A549 (cell line): ENCODE measurements around the gene SNU13. TPM values are rescaled to one million over a fixed set of nuclear protein-coding genes. Genes with fewer than 3 reads are reported as not detected.
"Not testable (repeated sequence)": the region's sequence is repeated elsewhere in the genome, so short reads cannot be mapped to it uniquely, and the experiment has no call there.

Experiments used
- ATAC-seq, 2 experiments: fragments of 200-7000 bp in 1 of 2; fragments of >200 bp in 1 of 2; cut with Nextera tagmentation in 1 of 2; cut with Tn5 transposase in 1 of 2; 3 replicates each; pipeline versions ENCODE4 v1.8.0 to v1.9.1; 2018 to 2020; ENCODE audit warnings: mild to moderate bottlenecking in 1 of 2, moderate library complexity in 1 of 2
- CTCF ChIA-PET: fragments of 300-600 bp; sonication (Branson Sonifier 250); formaldehyde crosslinking; extraction: SDS; loops from one replicate; lab custom pipeline; 2021; ENCODE audit warnings: antibody characterized with exemption, inconsistent platforms; lab: Yijun Ruan, JAX
- POLR2A ChIA-PET: fragments of 350-600 bp; formaldehyde crosslinking; extraction: SDS; loops from one replicate; lab custom pipeline; 2021; ENCODE audit warnings: antibody characterized with exemption, inconsistent platforms; lab: Yijun Ruan, JAX
- DNase-seq, 2 experiments: peaks; one replicate each; pipeline versions ENCODE4 v3.0.0 to v3.0.0-alpha.2; 2011 to 2016; ENCODE audit warnings: low read depth in 1 of 2, low spot score in 1 of 2
- FAIRE-seq: peaks from 2 replicates; lab custom pipeline; 2011; peaks lifted over from hg19 to GRCh38; lab: Jason Lieb, UNC
- H3K27ac ChIP-seq, 2 experiments: fragments of >200 bp; sonication (Bioruptor Twin); formaldehyde crosslinking; 3 replicates each; pipeline ENCODE4 v1.5.1; 2016 to 2017
- H3K4me1 ChIP-seq: fragments of >200 bp; sonication (Bioruptor Twin); formaldehyde crosslinking; 3 replicates; pipeline ENCODE4 v1.6.1; 2016
- H3K4me2 ChIP-seq: fragments of >200 bp; sonication (Bioruptor Twin); formaldehyde crosslinking; 3 replicates; pipeline ENCODE4 v1.6.1; 2016
- H3K4me3 ChIP-seq: fragments of >200 bp; sonication (Bioruptor Twin); formaldehyde crosslinking; 3 replicates; pipeline ENCODE4 v1.5.1; 2016
- H3K9me3 ChIP-seq: fragments of >200 bp; sonication (Bioruptor Twin); formaldehyde crosslinking; 3 replicates; pipeline ENCODE4 v1.6.1; 2016
- BCL3 ChIP-seq: fragments of >200 bp; sonication (Bioruptor Twin); formaldehyde crosslinking; IDR thresholded peaks from 3 replicates; pipeline ENCODE4 v1.6.1; 2016
- BHLHE40 ChIP-seq: IDR thresholded peaks from 2 replicates; pipeline ENCODE4 v1.6.1; 2012; ENCODE audit warnings: low read depth, low read length, inconsistent platforms
- CEBPB ChIP-seq, 2 experiments: fragments of >200 bp in 1 of 2; sonication (Bioruptor Twin) in 1 of 2; formaldehyde crosslinking in 1 of 2; IDR thresholded peaks; 2 replicates each; pipeline ENCODE4 v1.6.1; 2012 to 2016
- CHD2 ChIP-seq: fragments of 150-350 bp; IDR thresholded peaks from 2 replicates; pipeline ENCODE4 v1.6.1; 2014; ENCODE audit warnings: low read length; ENCODE audit not compliant: partially characterized antibody
- CHD4 ChIP-seq: fragments of 200-600 bp; sonication (generic); IDR thresholded peaks from 2 replicates; pipeline ENCODE4 v1.6.1; 2016; ENCODE audit warnings: antibody characterized with exemption, mild to moderate bottlenecking, borderline replicate concordance
- EP300 ChIP-seq, 2 experiments: fragments of >200 bp; sonication (Bioruptor Twin); formaldehyde crosslinking; IDR thresholded peaks; 2 replicates in 1 of 2; 3 replicates in 1 of 2; pipeline ENCODE4 v1.6.1; 2016 to 2017
- ESRRA ChIP-seq: fragments of 150-350 bp; IDR thresholded peaks from 2 replicates; pipeline ENCODE4 v1.6.1; 2014; ENCODE audit warnings: mild to moderate bottlenecking, low read length, borderline replicate concordance
- FOSB ChIP-seq: fragments of 250-450 bp; sonication (Bioruptor Pico); IDR thresholded peaks from 2 replicates; pipeline ENCODE4 v1.5.0; 2020; ENCODE audit warnings: mild to moderate bottlenecking, moderate library complexity
- FOSL2 ChIP-seq, 2 experiments: fragments of 450-650 bp in 1 of 2; fragments of >200 bp in 1 of 2; sonication (Bioruptor Twin) in 1 of 2; formaldehyde crosslinking; IDR thresholded peaks; 2 replicates each; pipeline versions ENCODE4 v1.5.0 to v1.6.1; 2016 to 2020; ENCODE audit warnings: mild to moderate bottlenecking in 1 of 2, moderate library complexity in 1 of 2
- JUN ChIP-seq, 2 experiments: fragments of >200 bp; sonication (Bioruptor Twin); formaldehyde crosslinking; IDR thresholded peaks; 2 replicates in 1 of 2; 3 replicates in 1 of 2; pipeline ENCODE4 v1.6.1; 2016 to 2017
- KDM1A ChIP-seq: fragments of 200-600 bp; sonication (generic); IDR thresholded peaks from 2 replicates; pipeline ENCODE4 v1.6.1; 2016; ENCODE audit warnings: low read depth, mild to moderate bottlenecking
- MAFK ChIP-seq: fragments of 450-650 bp; IDR thresholded peaks from 2 replicates; pipeline ENCODE4 v1.6.1; 2014; ENCODE audit not compliant: partially characterized antibody
- MAZ ChIP-seq: fragments of 150-350 bp; IDR thresholded peaks from 2 replicates; pipeline ENCODE4 v1.6.1; 2014; ENCODE audit warnings: antibody characterized with exemption, low read depth, low read length, borderline replicate concordance
- PHF8 ChIP-seq: fragments of 200-600 bp; sonication (generic); IDR thresholded peaks from 2 replicates; pipeline ENCODE4 v1.6.1; 2016; ENCODE audit warnings: low read depth, mild to moderate bottlenecking, antibody characterized with exemption, moderate library complexity, borderline replicate concordance
- POLR2A ChIP-seq: IDR thresholded peaks from 2 replicates; pipeline ENCODE4 v1.6.1; 2012; ENCODE audit warnings: mild to moderate bottlenecking, low read length
- RARB ChIP-seq: fragments of 250-450 bp; sonication (Bioruptor Pico); IDR thresholded peaks from 2 replicates; pipeline ENCODE4 v1.8.0; 2021; ENCODE audit warnings: mild to moderate bottlenecking, moderate library complexity
- RCOR1 ChIP-seq: fragments of 150-350 bp; IDR thresholded peaks from 2 replicates; pipeline ENCODE4 v1.6.1; 2014; ENCODE audit warnings: antibody characterized with exemption, low read length, low read depth
- REST ChIP-seq: fragments of 200-600 bp; sonication (generic); IDR thresholded peaks from 2 replicates; pipeline ENCODE4 v1.6.1; 2016; ENCODE audit warnings: antibody characterized with exemption, mild to moderate bottlenecking, moderate library complexity
- RNF2 ChIP-seq: fragments of 200-600 bp; sonication (generic); IDR thresholded peaks from 2 replicates; pipeline ENCODE4 v1.6.1; 2016; ENCODE audit warnings: low read depth, mild to moderate bottlenecking, antibody characterized with exemption, moderate library complexity, borderline replicate concordance
- TFCP2L1 ChIP-seq: fragments of 250-450 bp; sonication (Bioruptor Pico); IDR thresholded peaks from 2 replicates; pipeline ENCODE4 v1.5.0; 2021; ENCODE audit warnings: mild to moderate bottlenecking
- WGBS: methylation state at CpG from one replicate; pipeline ENCODE4 v1.1.6; 2017; ENCODE audit errors: missing lambda C conversion rate; 5-methylcytosine and 5-hydroxymethylcytosine counted together
- polyA plus RNA-seq, 4 experiments: library from polyadenylated mRNA; depleted of rRNA in 3 of 4; stranded (reverse); fragments of >200 nt; fragmentation: RNase III in 1 of 4; extraction: RNeasy Plus Mini Kit Qiagen cat#74134 plus additional on column Dnase treatment in 1 of 4; gene quantifications; 2 replicates in 3 of 4; 3 replicates in 1 of 4; pipeline ENCODE4 v1.2.3, GENCODE V29; 2011 to 2017

SNU13 gene
- polyA plus RNA-seq, 2 of the 4 experiments (the other 2 are of a cell fraction): 92.2 to 118 TPM

GRCh38 chr22:41672096-41672495, 16.6 kb downstream of the SNU13 start:
- FAIRE-seq; H3K9me3 ChIP-seq; POLR2A ChIA-PET; H3K4me3 ChIP-seq; TF ChIP-seq FOSL2 (IDR thresholded peaks at IDR 0.05): not testable (repeated sequence)
- Histone ChIP-seq H3K4me2 (0 out of 3 replicates have a peak overlapping the region, but pooled peaks have one; percentile 19), H3K27ac (peak overlapping the region; percentile 13 to 97; a peak in 3 of 6 replicates), H3K4me1 (peaks cover 54% of the 10 kb centered on the region)
- CTCF ChIA-PET: interaction anchor here (0.9 to 2.7 kb wide), 6 partner anchors 9 to 254 kb away, joined by 3 to 10 read pairs (median 4); no protein-coding TSS in a partner anchor
- TF ChIP-seq CEBPB (IDR thresholded peaks at IDR 0.05) (peak; percentile 40 to 81; a peak in 3 of 4 replicates), FOSL2 (CRISPR knock-in tag; IDR thresholded peaks at IDR 0.05) (peak; percentile 76), MAFK (peak; percentile 91)
- TF ChIP-seq, all 56 proteins: peak for 3; not testable (repeated sequence) for 53
- ATAC-seq: peak; percentile 54 to 66
- peak in 1 of 2 experiments; percentile 89 for DNase-seq
- 8% methylated on average over 8 of the region's 10 CpGs for WGBS

DNA sequence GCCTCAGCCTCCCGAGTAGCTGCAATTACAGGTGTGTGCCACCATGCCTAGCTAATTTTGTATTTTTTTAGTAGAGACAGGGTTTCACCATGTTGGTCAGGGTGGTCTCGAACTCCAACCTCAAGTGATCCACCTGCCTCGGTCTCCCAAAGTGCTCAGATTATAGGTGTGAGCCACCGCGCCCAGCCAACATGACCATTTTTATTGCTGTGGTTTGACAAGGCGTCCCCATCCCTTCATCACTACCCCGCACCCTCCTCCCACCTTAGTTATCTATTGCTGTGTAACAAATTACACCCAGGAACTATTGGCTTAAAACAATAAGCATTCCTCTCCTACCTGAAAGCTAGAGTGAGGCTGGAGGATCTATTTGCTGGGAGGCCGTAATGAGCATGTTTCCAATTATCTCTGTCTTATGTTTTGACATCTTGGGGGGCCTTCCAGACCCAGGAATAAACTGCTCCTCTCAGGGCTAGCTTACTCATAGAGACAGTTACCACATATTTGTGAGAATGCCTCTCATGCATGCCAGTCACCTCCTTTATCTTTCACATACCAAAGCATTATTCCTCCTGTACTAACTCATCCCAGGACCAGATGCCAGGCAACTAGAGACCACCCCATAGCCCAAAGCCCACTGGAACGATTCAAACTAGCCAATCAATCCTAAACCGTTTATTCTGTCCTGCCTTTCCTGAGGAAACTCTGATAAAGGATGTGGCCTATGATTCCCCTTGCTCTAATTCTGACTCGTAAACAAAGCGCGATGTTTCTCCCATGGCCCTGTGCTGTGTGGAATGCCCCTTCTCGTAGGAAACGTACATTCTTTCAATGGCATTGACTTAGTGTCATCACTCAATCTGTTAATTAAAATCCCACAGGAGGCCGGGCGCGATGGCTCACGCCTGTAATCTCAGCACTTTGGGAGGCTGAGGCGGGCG, 19.4 kb downstream of the SNU13 start:
- H3K9me3 ChIP-seq: no peaks in the 10 kb centered on the region
- POLR2A ChIA-PET: no interaction called here
- H3K4me3 ChIP-seq: no peak overlapping the region
- no peak for FAIRE-seq
- peak; percentile 24 to 52 for DNase-seq
- no peak for TF ChIP-seq RNF2
- TF ChIP-seq BCL3: no peak
- TF ChIP-seq CHD2: no peak
- TF ChIP-seq POLR2A: no peak
- no peak for TF ChIP-seq EP300 (IDR thresholded peaks at IDR 0.05)
- 44% methylated on average over 21 of the region's 21 CpGs for WGBS
- peak overlapping the region; percentile 33 for H3K4me2 ChIP-seq
- H3K27ac ChIP-seq: peak overlapping the region; percentile 43 to 97; a peak in 4 of 6 replicates
- ATAC-seq: peak in 1 of 2 experiments; percentile 13; a peak in 2 of 6 replicates
- CTCF ChIA-PET: interaction anchor here (0.6 to 1.6 kb wide), 4 partner anchors 17 to 272 kb away, joined by 3 to 5 read pairs (median 3); no protein-coding TSS in a partner anchor
- H3K4me1 ChIP-seq: peaks cover 58% of the 10 kb centered on the region

GRCh38 chr22:41664951-41665350, 23.7 kb downstream of the SNU13 start:
- DNase-seq: no peak

GRCh38 chr22:41664490-41664889, 24.2 kb downstream of the SNU13 start:
- DNase-seq (no peak), ATAC-seq (no peak), FAIRE-seq (no peak)
- Histone ChIP-seq H3K4me1 (peaks cover 18% of the 10 kb centered on the region), H3K9me3 (no peaks in the 10 kb centered on the region), H3K27ac (no peak overlapping the region), H3K4me3 (no peak overlapping the region), H3K4me2 (no peak overlapping the region)
- CTCF ChIA-PET: interaction anchor here (1.5 kb wide), 1 partner anchor 282 kb away, joined by 3 read pairs; the partner anchor contains the start of gene CENPM
- POLR2A ChIA-PET: no interaction called here
- no peak for TF ChIP-seq POLR2A
- TF ChIP-seq RARB (CRISPR knock-in tag): no peak
- TF ChIP-seq ESRRA: no peak
- no peak for TF ChIP-seq PHF8
- TF ChIP-seq REST: no peak
- TF ChIP-seq CEBPB (IDR thresholded peaks at IDR 0.05): no peak
- no peak for TF ChIP-seq JUN (IDR thresholded peaks at IDR 0.05)
- TF ChIP-seq CHD4: no peak
- no peak for TF ChIP-seq KDM1A
- no peak for TF ChIP-seq FOSB
- TF ChIP-seq MAZ: no peak
- no peak for TF ChIP-seq BHLHE40
- TF ChIP-seq RCOR1: no peak
- TF ChIP-seq TFCP2L1: no peak

More at GRCh38 chr22:41664951-41665350, 23.7 kb downstream of the SNU13 start:
- no peak for ATAC-seq
- no peak overlapping the region for H3K4me3 ChIP-seq
- no peak overlapping the region for H3K4me2 ChIP-seq
- no peak overlapping the region for H3K27ac ChIP-seq
- 91% methylated on average over 3 of the region's 3 CpGs for WGBS
- ChIA-PET CTCF (interaction anchor here (0.9 to 3.1 kb wide), 5 partner anchors 10 to 282 kb away, joined by 3 to 11 read pairs (median 6); partner anchors contain the start of gene CENPM), POLR2A (interaction anchor here (0.6 kb wide), 1 partner anchor 14 kb away, joined by 6 read pairs; no protein-coding TSS in a partner anchor)
- TF ChIP-seq CHD4: no peak
- TF ChIP-seq CHD2: no peak
- TF ChIP-seq PHF8: no peak
- H3K4me1 ChIP-seq: peaks cover 23% of the 10 kb centered on the region
- no peaks in the 10 kb centered on the region for H3K9me3 ChIP-seq
- no peak for FAIRE-seq
